Uterus (tissue), 2 donors: ENCODE data around the gene TFF2.

ENCODE experiments used
- POLR2A ChIP-seq, 2 donors: fragments of 450-650 bp; IDR thresholded peaks; one replicate each; pipeline ENCODE4 v1.6.1; 2016; ENCODE audit warnings: antibody characterized with exemption in 2 of 2, mild to moderate bottlenecking in 1 of 2, moderate library complexity in 1 of 2
- TF ChIP-seq, protein P1 (sequence below), 4 experiments: fragments of 200-600 bp in 2 of 4; fragments of 450-650 bp in 2 of 4; sonication (generic) in 2 of 4; IDR thresholded peaks; one replicate each; pipeline ENCODE4 v1.5.1; 2016 to 2019; ENCODE audit warnings: antibody characterized with exemption in 4 of 4, mild to moderate bottlenecking in 2 of 4, moderate library complexity in 1 of 4

DNA sequence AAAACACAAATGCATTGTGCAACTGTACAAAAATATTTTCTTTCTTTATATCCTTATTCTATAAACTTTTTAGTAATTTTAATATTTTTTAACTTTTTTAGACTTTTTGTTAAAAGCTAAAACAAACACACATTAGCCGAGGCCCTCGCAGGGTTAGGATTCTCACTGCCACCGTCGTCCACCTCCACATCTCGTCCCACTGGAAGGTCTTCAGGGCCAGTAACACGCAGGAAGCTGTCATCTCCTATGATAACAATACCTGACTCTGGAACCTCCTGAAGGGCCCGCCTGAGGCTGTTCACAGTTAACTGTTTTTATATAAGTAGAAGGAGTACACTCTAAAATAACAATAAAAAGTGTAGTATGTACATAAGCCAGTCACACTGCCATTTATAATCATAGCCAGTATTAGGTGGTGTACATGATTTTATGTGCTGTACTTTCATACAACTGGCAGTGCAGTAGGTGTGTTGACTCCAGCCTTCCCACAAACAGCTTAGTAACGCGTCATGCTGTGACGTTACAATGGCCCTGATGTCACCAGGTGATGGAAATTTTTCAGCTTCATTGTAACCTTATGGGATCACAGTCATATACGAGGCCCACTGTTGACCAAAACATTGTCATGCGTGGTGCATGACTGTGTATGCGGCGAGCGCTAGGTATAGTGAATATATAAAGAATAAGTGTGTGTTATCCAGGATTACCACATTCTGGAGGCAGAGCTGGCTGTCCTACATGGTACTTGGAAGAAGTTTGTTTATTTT is 8.8 kb downstream of the TFF2 start:
- TF ChIP-seq, protein P1, sequence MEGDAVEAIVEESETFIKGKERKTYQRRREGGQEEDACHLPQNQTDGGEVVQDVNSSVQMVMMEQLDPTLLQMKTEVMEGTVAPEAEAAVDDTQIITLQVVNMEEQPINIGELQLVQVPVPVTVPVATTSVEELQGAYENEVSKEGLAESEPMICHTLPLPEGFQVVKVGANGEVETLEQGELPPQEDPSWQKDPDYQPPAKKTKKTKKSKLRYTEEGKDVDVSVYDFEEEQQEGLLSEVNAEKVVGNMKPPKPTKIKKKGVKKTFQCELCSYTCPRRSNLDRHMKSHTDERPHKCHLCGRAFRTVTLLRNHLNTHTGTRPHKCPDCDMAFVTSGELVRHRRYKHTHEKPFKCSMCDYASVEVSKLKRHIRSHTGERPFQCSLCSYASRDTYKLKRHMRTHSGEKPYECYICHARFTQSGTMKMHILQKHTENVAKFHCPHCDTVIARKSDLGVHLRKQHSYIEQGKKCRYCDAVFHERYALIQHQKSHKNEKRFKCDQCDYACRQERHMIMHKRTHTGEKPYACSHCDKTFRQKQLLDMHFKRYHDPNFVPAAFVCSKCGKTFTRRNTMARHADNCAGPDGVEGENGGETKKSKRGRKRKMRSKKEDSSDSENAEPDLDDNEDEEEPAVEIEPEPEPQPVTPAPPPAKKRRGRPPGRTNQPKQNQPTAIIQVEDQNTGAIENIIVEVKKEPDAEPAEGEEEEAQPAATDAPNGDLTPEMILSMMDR (IDR thresholded peaks at IDR 0.05) = no peak
- no peak for TF ChIP-seq POLR2A (IDR thresholded peaks at IDR 0.05)
